Measurements from ENCODE around the gene CPA4.

Gene CPA4

DNA sequence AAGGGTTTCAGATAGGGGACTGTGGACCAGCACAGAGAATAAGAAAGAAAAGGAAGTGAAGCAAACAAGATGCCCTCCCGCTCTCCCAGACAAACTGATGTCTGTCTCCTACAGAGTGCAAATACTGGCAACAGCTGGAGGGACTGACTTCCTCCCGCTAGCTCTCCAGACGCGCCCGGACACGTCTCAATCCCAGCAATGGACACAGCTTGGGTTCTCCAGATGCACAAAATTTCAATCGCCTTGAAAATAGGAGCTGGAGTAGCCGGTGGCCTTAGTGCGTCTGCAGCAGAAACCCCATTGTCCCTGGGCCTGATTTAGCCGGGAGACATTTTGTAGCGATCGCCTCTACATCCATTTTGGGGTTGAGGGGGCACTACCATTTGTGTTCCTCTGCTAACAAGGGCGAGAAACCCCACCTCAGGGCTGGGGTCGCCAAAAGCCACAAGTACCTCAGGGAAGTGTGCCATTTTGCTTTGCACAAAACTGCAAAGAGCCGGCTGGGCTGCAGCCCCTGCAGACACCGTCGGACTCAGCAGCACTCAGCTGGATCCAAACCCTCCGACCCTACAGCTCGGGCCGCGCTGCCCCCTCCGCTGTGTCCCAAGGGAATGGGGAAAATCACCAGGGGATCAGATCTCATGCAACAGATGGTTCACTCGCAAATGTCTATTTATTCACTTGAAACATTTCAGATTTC, 20.4 kb upstream of the CPA4 start:
- H3K4me3 ChIP-seq (ENCODE audit: low read depth, low read length) = no peak overlapping the region
- no peak for DNase-seq (ENCODE audit: low read depth)
- no peak for TF ChIP-seq CTCF (IDR thresholded peaks at IDR 0.05; ENCODE audit: insufficient read depth, low read depth, low read length, missing control alignments)

DNA sequence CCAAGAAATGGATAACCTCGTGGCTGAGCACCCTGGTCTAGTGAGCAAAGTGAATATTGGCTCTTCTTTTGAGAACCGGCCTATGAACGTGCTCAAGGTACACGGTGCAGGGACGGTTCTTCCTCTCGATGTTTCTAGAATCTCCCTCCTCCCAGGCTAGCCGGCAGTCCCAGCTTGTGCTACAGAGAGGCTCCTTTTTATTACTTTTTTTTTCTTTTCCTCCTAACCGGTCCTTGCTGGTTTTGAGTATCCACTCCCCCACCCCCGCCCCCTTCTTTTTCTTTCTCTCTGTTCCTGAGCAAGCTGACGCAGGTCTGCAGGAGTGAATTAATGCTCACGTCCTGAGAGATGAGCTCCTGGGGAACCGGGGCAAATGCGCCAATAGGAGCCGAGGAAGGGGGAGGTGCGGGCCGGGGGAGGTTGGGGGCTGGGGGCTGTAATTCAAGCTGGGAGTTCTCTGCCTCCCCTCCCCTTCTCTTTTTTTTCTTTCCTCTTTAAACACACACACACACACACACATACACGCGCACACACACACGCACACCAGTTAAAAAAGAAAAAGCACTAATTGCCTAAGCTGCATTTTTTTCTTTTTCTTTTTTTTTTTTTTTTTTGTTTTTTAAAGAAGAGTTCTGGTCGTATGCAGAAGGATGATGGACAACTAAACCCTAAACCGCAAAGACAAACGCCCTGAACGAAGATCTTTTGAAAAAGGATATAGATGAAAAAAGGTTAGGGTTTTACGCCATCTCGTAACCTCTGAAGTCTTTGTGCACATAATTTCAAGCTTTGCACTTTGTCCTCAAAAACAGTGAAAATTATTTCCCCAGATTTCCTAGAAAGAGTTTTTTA, 19.7 kb upstream of the CPA4 start:
- no peak overlapping the region for H3K4me3 ChIP-seq (ENCODE audit: low read depth, low read length)
- no peak for TF ChIP-seq CTCF (IDR thresholded peaks at IDR 0.05; ENCODE audit: insufficient read depth, low read depth, low read length, missing control alignments)
- DNase-seq (ENCODE audit: low read depth) = no peak

GRCh38 chr7:130273933-130274255, 19.1 kb upstream of the CPA4 start:
- no peak overlapping the region for H3K4me3 ChIP-seq (ENCODE audit: low read depth, low read length)
- DNase-seq (ENCODE audit: low read depth) = no peak
- TF ChIP-seq CTCF (IDR thresholded peaks at IDR 0.05; ENCODE audit: insufficient read depth, low read depth, low read length, missing control alignments) = no peak

DNA sequence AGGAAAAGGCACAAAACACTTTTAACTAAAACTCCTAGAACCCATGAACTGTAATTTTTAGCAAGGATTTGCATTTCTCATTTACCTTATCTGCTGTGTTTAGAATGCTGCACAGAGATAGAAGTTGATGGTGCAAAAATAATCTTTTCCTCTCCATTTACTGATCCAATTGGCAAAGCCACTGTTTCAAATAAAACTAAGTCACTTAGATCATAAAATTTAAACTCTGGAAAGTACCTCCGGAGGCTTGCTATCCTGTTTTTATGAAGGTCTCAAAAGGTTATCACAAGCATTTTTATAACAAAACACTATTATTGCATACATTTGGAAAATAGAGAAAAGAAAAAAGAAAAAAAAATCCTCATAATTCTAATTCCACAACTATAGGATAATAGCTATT, 18.7 kb upstream of the CPA4 start:
- no peak for TF ChIP-seq CTCF (IDR thresholded peaks at IDR 0.05; ENCODE audit: insufficient read depth, low read depth, low read length, missing control alignments)
- no peak for DNase-seq (ENCODE audit: low read depth)
- no peak overlapping the region for H3K4me3 ChIP-seq (ENCODE audit: low read depth, low read length)

DNA sequence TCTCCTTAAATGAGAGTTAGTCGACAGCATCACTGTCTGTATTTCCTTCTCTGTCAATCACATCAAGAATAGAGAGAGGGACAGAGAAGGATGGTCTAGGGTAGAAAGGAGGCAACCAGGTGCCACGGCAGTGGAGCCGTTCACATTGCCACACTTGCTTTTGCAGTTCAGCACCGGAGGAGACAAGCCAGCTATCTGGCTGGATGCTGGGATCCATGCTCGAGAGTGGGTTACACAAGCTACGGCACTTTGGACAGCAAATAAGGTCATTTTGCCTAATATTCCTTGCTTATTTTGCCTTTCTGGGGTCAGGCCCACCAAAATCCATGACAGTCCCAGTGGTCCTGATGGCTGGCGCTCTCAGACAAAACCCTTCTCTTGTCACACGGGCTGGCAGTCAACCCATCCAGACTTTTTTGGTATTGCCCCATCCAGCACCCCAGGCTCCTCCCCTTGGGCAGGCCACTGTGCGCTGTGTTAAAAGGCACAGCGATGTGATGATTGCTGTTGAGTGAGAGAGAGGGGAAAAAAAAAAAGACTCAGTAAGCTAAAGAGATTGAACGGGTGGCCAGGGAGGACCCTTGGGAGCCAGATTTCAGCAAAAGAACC, 17.9 kb upstream of the CPA4 start:
- TF ChIP-seq CTCF (IDR thresholded peaks at IDR 0.05; ENCODE audit: insufficient read depth, low read depth, low read length, missing control alignments) = no peak
- DNase-seq (ENCODE audit: low read depth) = no peak
- H3K4me3 ChIP-seq (ENCODE audit: low read depth, low read length) = no peak overlapping the region

GRCh38 chr7:130275826-130276297, 17.1 kb upstream of the CPA4 start:
- TF ChIP-seq CTCF (IDR thresholded peaks at IDR 0.05; ENCODE audit: insufficient read depth, low read depth, low read length, missing control alignments) = no peak
- H3K4me3 ChIP-seq (ENCODE audit: low read depth, low read length) = no peak overlapping the region
- no peak for DNase-seq (ENCODE audit: low read depth)

All from GM12865 (cell line).